SJSA1 (cell line): ENCODE results near the gene TBX15. TPM values are rescaled to one million over a fixed set of nuclear protein-coding genes. Genes with fewer than 3 reads are reported as not detected.

Experiments used
- DNase-seq, 2 experiments: peaks; one replicate each; pipeline ENCODE4 v3.0.0-alpha.2; 2015 to 2020; ENCODE audit warnings: low spot score in 2 of 2, low read depth in 1 of 2
- H3K27ac ChIP-seq: fragments of 250-450 bp; sonication (Bioruptor Pico); 2 replicates; pipeline ENCODE4 v1.5.1; 2020; ENCODE audit warnings: mild to moderate bottlenecking, moderate library complexity
- H3K27me3 ChIP-seq: fragments of 250-450 bp; sonication (Bioruptor Pico); replicated peaks from 2 replicates; pipeline ENCODE4 v1.5.1; 2020; ENCODE audit warnings: mild to moderate bottlenecking, moderate library complexity
- H3K36me3 ChIP-seq: fragments of 250-450 bp; sonication (Bioruptor Pico); 2 replicates; pipeline ENCODE4 v1.5.1; 2020; ENCODE audit warnings: mild to moderate bottlenecking
- H3K4me1 ChIP-seq: fragments of 250-450 bp; sonication (Bioruptor Pico); replicated peaks from 2 replicates; pipeline ENCODE4 v1.6.1; 2021; ENCODE audit warnings: mild to moderate bottlenecking
- H3K4me3 ChIP-seq: fragments of 250-450 bp; sonication (Bioruptor Pico); 2 replicates; pipeline ENCODE4 v1.5.1; 2020; ENCODE audit warnings: mild to moderate bottlenecking
- H3K9me3 ChIP-seq: fragments of 250-450 bp; sonication (Bioruptor Pico); replicated peaks from 2 replicates; pipeline ENCODE4 v1.5.1; 2020; ENCODE audit warnings: mild to moderate bottlenecking
- total RNA-seq: library from RNA; depleted of rRNA; stranded (reverse); fragments of >200 nt; shearing (Covaris generic); gene quantifications from 2 replicates; pipeline ENCODE4 v1.2.3, GENCODE V29; 2014

The TBX15 gene
- total RNA-seq, 1 experiment from 2014 or later: 31.0 TPM

DNA sequence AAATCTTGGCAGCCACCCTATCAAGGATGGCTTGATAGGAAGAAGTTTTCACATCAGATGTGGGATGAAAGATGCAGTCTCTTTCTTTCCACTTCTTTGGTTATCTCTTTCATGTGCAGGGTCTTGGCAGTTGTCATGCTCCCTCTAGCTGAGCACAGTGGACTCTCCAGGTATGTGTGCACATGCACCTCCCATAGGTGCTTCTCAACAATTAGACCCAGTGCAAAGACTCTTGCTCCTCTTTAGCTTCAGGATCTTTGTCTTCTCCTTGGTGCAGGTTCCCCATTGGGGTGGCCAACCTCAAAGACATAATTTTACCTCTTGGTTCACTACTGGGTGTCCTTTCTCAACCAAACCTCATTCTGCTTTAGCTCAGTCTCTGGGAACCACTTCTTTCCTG, 80.7 kb downstream of the TBX15 start:
- H3K27me3 ChIP-seq: 0 out of 2 replicates have a peak, but pooled peaks cover 4% of the 10 kb centered on the region
- H3K27ac ChIP-seq: no peak overlapping the region
- DNase-seq: no peak
- H3K36me3 ChIP-seq: peaks cover 97% of the 10 kb centered on the region
- H3K4me1 ChIP-seq: peaks cover 10% of the 10 kb centered on the region; the same call in 1 of the 2 replicates
- no peak overlapping the region for H3K4me3 ChIP-seq
- no peaks in the 10 kb centered on the region for H3K9me3 ChIP-seq

GRCh38 chr1:118905671-118906070, 82.5 kb downstream of the TBX15 start:
- Histone ChIP-seq H3K4me1 (peaks cover 13% of the 10 kb centered on the region; the same call in 1 of the 2 replicates), H3K27me3 (0 out of 2 replicates have a peak, but pooled peaks cover 4% of the 10 kb centered on the region), H3K9me3 (no peaks in the 10 kb centered on the region), H3K36me3 (peaks cover 95% of the 10 kb centered on the region), H3K4me3 (no peak overlapping the region), H3K27ac (no peak overlapping the region)
- DNase-seq: no peak

DNA sequence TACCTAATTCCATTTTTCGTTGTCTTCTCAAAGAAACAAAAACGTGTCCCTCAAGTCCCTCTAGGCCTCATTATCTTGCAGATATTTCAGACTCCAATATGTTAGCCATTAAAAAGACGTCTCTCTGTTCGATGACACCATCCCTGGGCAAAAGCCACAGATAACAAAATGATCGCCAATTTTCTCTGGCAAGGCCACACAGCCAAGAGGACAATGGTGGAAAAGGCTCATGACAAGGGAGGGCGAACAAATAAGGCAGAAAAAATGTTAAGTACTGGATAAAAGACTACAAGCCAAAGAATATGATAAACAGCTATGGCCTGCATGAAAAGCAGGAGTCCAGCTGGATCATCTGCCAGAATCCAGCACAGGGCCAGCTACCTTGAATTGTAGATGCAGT, 82.9 kb downstream of the TBX15 start:
- DNase-seq: no peak
- H3K36me3 ChIP-seq: peaks cover 95% of the 10 kb centered on the region
- H3K9me3 ChIP-seq: no peaks in the 10 kb centered on the region
- peaks cover 13% of the 10 kb centered on the region; the same call in 1 of the 2 replicates for H3K4me1 ChIP-seq
- 0 out of 2 replicates have a peak, but pooled peaks cover 4% of the 10 kb centered on the region for H3K27me3 ChIP-seq
- no peak overlapping the region for H3K4me3 ChIP-seq
- H3K27ac ChIP-seq: no peak overlapping the region

DNA sequence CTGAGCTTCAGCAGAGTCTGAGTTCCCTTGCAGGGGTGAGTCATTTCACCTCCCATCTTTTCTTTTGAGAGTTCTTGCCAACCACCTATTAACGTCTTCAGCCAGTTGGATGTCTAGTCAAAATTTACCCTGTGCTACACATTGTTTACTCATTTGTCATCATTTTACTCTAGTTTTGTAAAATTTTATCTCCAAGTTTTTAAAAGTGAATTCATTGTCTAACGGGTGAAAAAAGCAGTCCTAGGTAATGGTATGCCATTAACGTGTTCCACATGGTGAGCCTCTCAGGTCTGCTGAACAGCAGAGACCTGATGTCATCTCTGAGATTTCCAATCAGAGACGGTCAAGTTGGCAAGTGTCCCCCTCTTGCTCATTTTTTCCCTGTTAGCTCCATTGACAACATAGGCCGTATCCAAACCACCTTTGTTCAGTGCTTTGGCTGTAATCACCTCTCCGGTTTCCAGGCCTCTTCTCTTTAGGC, 85.4 kb downstream of the TBX15 start:
- Histone ChIP-seq H3K27me3 (0 out of 2 replicates have a peak, but pooled peaks cover 4% of the 10 kb centered on the region), H3K9me3 (no peaks in the 10 kb centered on the region), H3K27ac (no peak overlapping the region), H3K36me3 (peaks cover 95% of the 10 kb centered on the region), H3K4me1 (peaks cover 13% of the 10 kb centered on the region; the same call in 1 of the 2 replicates), H3K4me3 (no peak overlapping the region)
- DNase-seq: no peak

GRCh38 chr1:118902299-118902698, 85.8 kb downstream of the TBX15 start:
- Histone ChIP-seq H3K36me3 (peaks cover 95% of the 10 kb centered on the region), H3K27ac (no peak overlapping the region), H3K4me3 (no peak overlapping the region), H3K27me3 (0 out of 2 replicates have a peak, but pooled peaks cover 4% of the 10 kb centered on the region), H3K4me1 (peaks cover 13% of the 10 kb centered on the region; the same call in 1 of the 2 replicates), H3K9me3 (no peaks in the 10 kb centered on the region)
- no peak for DNase-seq

DNA sequence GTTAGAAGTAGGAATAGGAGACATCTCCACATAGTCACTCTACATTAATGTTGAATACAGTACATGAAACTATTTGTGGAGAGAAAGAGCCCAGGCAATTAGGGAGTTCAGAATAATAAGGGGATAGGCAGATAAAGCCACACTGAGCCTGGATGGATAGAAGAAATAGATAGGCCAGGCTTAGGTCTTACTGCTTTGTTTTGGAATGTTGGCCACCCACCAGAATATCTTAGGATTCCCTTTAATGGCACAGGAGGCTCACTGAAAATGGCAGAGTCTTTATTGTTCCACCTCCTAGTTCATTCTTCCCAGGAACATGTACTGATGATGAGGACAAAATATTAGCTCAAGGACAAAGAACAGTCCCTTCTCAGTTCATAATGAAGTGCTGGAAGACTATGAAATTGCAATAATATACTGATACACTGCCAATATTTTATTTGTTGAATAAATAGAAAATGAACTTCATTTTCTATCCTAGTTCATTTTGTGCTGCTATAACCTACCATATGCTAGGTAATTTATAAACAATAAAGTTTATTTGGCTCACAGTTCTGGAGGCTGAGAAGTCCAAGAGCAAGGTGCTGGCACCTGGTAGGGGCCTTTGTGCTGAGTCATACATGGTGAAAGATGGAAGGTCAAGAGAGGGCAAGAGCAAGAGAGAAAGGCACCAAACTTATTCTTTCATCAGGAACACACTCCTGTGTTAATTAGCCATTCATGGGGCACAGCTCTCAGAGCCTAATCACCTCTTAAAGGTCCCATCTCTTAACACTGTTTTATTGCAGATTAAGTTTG, 87.3 kb downstream of the TBX15 start:
- Histone ChIP-seq H3K27ac (no peak overlapping the region), H3K36me3 (peaks cover 97% of the 10 kb centered on the region), H3K27me3 (0 out of 2 replicates have a peak, but pooled peaks cover 4% of the 10 kb centered on the region), H3K9me3 (no peaks in the 10 kb centered on the region), H3K4me1 (peaks cover 13% of the 10 kb centered on the region; the same call in 1 of the 2 replicates), H3K4me3 (no peak overlapping the region)
- DNase-seq: no peak

GRCh38 chr1:118899340-118899739, 88.8 kb downstream of the TBX15 start:
- H3K4me3 ChIP-seq: no peak overlapping the region
- H3K27me3 ChIP-seq: 0 out of 2 replicates have a peak, but pooled peaks cover 4% of the 10 kb centered on the region
- H3K4me1 ChIP-seq: peaks cover 13% of the 10 kb centered on the region; the same call in 1 of the 2 replicates
- DNase-seq: no peak
- H3K9me3 ChIP-seq: 0 out of 2 replicates have a peak, but pooled peaks cover 3% of the 10 kb centered on the region
- no peak overlapping the region for H3K27ac ChIP-seq
- peaks cover 97% of the 10 kb centered on the region for H3K36me3 ChIP-seq

- 0 out of 2 replicates have a peak, but pooled peaks cover 3% of the 10 kb centered on the region for H3K9me3 ChIP-seq
- H3K4me3 ChIP-seq: no peak overlapping the region
- H3K36me3 ChIP-seq: peaks cover 98% of the 10 kb centered on the region
- 0 out of 2 replicates have a peak, but pooled peaks cover 4% of the 10 kb centered on the region for H3K27me3 ChIP-seq
- H3K4me1 ChIP-seq: peaks cover 13% of the 10 kb centered on the region; the same call in 1 of the 2 replicates
- H3K27ac ChIP-seq: no peak overlapping the region
- no peak for DNase-seq
Measured at GRCh38 chr1:118898712-118899111, 89.4 kb downstream of the TBX15 start.

DNA sequence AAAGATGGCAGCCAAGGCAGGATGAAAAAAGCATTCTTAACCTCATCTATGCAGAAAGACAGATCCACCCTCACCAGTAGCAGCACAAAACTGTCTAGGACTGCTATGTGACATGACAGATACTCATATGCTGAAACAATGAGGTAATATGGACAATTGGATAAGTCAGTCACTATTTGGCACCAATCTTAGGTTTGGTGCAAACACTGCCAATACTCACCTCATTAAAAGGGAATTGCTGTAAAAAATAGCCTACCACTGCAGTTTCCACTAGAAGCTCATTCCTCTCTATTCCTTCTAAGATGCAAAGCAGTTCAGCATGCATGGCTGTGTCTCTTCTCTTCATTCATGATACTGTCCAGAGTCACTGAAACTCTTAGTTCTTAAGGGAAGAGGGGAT, 91.7 kb downstream of the TBX15 start:
- H3K4me3 ChIP-seq: no peak overlapping the region

GRCh38 chr1:118894836-118895235, 93.3 kb downstream of the TBX15 start:
- H3K36me3 ChIP-seq: peaks cover 95% of the 10 kb centered on the region
- no peak for DNase-seq
- H3K9me3 ChIP-seq: 0 out of 2 replicates have a peak, but pooled peaks cover 3% of the 10 kb centered on the region

More for the DNA sequence above, 91.7 kb downstream of the TBX15 start:
- 0 out of 2 replicates have a peak, but pooled peaks cover 3% of the 10 kb centered on the region for H3K9me3 ChIP-seq
- peaks cover 95% of the 10 kb centered on the region for H3K36me3 ChIP-seq
- H3K4me1 ChIP-seq: no peaks in the 10 kb centered on the region
- no peak for DNase-seq
- H3K27me3 ChIP-seq: no peaks in the 10 kb centered on the region
- no peak overlapping the region for H3K27ac ChIP-seq

DNA sequence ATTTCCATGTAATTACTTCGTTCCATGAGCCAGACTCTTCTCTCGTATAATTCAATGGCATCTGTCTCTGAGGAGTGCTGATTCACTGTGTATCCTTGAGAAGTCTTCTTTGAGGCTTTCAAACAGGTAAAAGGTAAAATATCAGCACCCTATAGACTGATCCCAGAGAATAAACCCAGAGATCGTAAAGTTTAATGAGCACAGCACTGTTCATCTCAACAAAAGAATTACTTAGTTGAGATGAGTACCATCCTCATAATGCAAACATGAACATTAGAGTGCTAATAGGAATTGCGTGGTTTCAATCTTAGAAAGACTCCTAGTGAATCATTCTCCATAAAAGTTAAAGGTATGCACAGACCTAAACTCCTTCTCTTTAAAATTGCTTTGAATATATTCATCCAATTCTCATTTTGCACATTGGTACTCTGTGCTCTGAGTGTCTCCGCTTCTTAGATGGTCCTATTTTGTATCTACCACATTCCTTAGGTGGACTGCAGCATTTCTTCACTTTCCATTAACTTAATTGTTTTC, 97.2 kb downstream of the TBX15 start:
- no peaks in the 10 kb centered on the region for H3K4me1 ChIP-seq
- no peaks in the 10 kb centered on the region for H3K27me3 ChIP-seq
- H3K4me3 ChIP-seq: no peak overlapping the region
- DNase-seq: no peak
- 0 out of 2 replicates have a peak, but pooled peaks cover 3% of the 10 kb centered on the region for H3K9me3 ChIP-seq
- no peak overlapping the region for H3K27ac ChIP-seq
- peaks cover 95% of the 10 kb centered on the region for H3K36me3 ChIP-seq

More at GRCh38 chr1:118894836-118895235, 93.3 kb downstream of the TBX15 start:
- no peaks in the 10 kb centered on the region for H3K4me1 ChIP-seq
- H3K27me3 ChIP-seq: no peaks in the 10 kb centered on the region
- no peak overlapping the region for H3K27ac ChIP-seq
- H3K4me3 ChIP-seq: no peak overlapping the region

DNA sequence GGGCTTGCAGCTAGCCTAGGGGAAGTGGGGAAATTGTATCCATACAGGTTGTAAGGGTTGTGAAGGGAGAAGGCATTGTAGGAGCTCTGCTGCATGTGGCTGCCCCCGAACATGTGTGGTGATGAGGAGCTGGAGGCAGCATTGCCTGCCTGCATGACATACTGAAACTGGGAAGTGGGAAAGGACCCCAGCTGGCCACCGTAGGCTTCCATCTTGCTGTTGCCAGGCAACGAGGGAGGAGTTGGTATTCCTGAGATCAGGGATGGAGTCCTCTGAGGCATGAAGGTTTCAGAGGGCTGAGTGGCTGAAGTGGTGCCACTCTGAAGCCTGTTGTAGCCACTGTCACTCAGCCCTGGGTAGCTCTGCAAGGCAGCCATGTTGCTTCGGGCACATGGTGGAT, 103.2 kb downstream of the TBX15 start:
- Histone ChIP-seq H3K4me1 (no peaks in the 10 kb centered on the region), H3K36me3 (peaks cover 83% of the 10 kb centered on the region), H3K4me3 (no peak overlapping the region), H3K27ac (no peak overlapping the region), H3K27me3 (no peaks in the 10 kb centered on the region), H3K9me3 (no peaks in the 10 kb centered on the region)
- DNase-seq: no peak

GRCh38 chr1:118881751-118882150, 106.4 kb downstream of the TBX15 start:
- Histone ChIP-seq H3K36me3 (peaks cover 51% of the 10 kb centered on the region), H3K27me3 (no peaks in the 10 kb centered on the region), H3K4me3 (no peak overlapping the region), H3K27ac (no peak overlapping the region), H3K9me3 (no peaks in the 10 kb centered on the region), H3K4me1 (no peaks in the 10 kb centered on the region)
- no peak for DNase-seq

- H3K9me3 ChIP-seq: no peaks in the 10 kb centered on the region
- H3K36me3 ChIP-seq: peaks cover 21% of the 10 kb centered on the region
- H3K4me3 ChIP-seq: no peak overlapping the region
- H3K27me3 ChIP-seq: 0 out of 2 replicates have a peak, but pooled peaks cover 3% of the 10 kb centered on the region
- no peaks in the 10 kb centered on the region for H3K4me1 ChIP-seq
- H3K27ac ChIP-seq: no peak overlapping the region
- DNase-seq: no peak
Measured at GRCh38 chr1:118878661-118879060, 109.5 kb downstream of the TBX15 start.
